Chondrocyte (in vitro differentiated cells): ENCODE data around the gene MKI67. TPM values are rescaled to one million over a fixed set of nuclear protein-coding genes. Genes with fewer than 3 reads are reported as not detected.

Source experiments
- DNase-seq: peaks from one replicate; pipeline ENCODE4 v3.0.0; 2021; ENCODE audit warnings: mixed read lengths, low spot score
- H3K27ac Mint-ChIP-seq: one replicate; pipeline ENCODE4 v1.8.0; 2021; ENCODE audit warnings: mild to moderate bottlenecking, moderate library complexity, mixed read lengths; ENCODE audit not compliant: unreplicated experiment
- H3K27me3 Mint-ChIP-seq: 2 replicates; pipeline ENCODE4 v1.8.0; 2021; ENCODE audit warnings: low read depth, mixed read lengths
- H3K36me3 Mint-ChIP-seq: 2 replicates; pipeline ENCODE4 v1.8.0; 2021; ENCODE audit warnings: low read depth, mixed read lengths
- H3K4me1 Mint-ChIP-seq: 2 replicates; pipeline ENCODE4 v1.8.0; 2021; ENCODE audit warnings: low read depth, mild to moderate bottlenecking, mixed read lengths
- H3K4me3 Mint-ChIP-seq: one replicate; pipeline ENCODE4 v1.8.0; 2021; ENCODE audit warnings: mild to moderate bottlenecking, moderate library complexity, mixed read lengths; ENCODE audit not compliant: unreplicated experiment
- H3K9me3 Mint-ChIP-seq: 2 replicates; pipeline ENCODE4 v1.8.0; 2021; ENCODE audit warnings: low read depth, mixed read lengths
- CTCF ChIP-seq: fragments of 200-600 bp; sonication (generic); IDR thresholded peaks from 2 replicates; pipeline ENCODE4 v1.5.0; 2021; ENCODE audit warnings: antibody characterized with exemption, mild to moderate bottlenecking, moderate library complexity
- total RNA-seq: library from RNA; stranded (reverse); gene quantifications from 3 replicates; pipeline ENCODE4 v1.2.1, GENCODE V29; 2021

The MKI67 gene
- total RNA-seq, 1 donor from 2014 or later: 17.1 TPM

- no peaks in the 10 kb centered on the region for H3K9me3 Mint-ChIP-seq
- no peak for DNase-seq
- no peaks in the 10 kb centered on the region for H3K36me3 Mint-ChIP-seq
- H3K4me1 Mint-ChIP-seq: peaks cover 8% of the 10 kb centered on the region
- H3K4me3 Mint-ChIP-seq: no peak overlapping the region
- H3K27me3 Mint-ChIP-seq: no peaks in the 10 kb centered on the region
- no peak overlapping the region for H3K27ac Mint-ChIP-seq
- TF ChIP-seq CTCF: no peak
Measured at GRCh38 chr10:128086003-128086863, 40.0 kb downstream of the MKI67 start.

GRCh38 chr10:128084991-128085390, 41.2 kb downstream of the MKI67 start:
- no peaks in the 10 kb centered on the region for H3K36me3 Mint-ChIP-seq
- H3K4me1 Mint-ChIP-seq: peaks cover 8% of the 10 kb centered on the region
- DNase-seq: no peak
- H3K27ac Mint-ChIP-seq: no peak overlapping the region
- TF ChIP-seq CTCF: no peak
- H3K27me3 Mint-ChIP-seq: no peaks in the 10 kb centered on the region
- no peak overlapping the region for H3K4me3 Mint-ChIP-seq
- no peaks in the 10 kb centered on the region for H3K9me3 Mint-ChIP-seq

GRCh38 chr10:128084364-128084763, 41.9 kb downstream of the MKI67 start:
- no peak for DNase-seq
- Mint-ChIP-seq H3K4me1 (peaks cover 8% of the 10 kb centered on the region), H3K27me3 (no peaks in the 10 kb centered on the region), H3K4me3 (no peak overlapping the region), H3K27ac (no peak overlapping the region), H3K9me3 (no peaks in the 10 kb centered on the region), H3K36me3 (no peaks in the 10 kb centered on the region)
- TF ChIP-seq CTCF: no peak

- H3K9me3 Mint-ChIP-seq: no peaks in the 10 kb centered on the region
- no peak for DNase-seq
- H3K4me1 Mint-ChIP-seq: peaks cover 8% of the 10 kb centered on the region
Measured at GRCh38 chr10:128083191-128083895, 42.9 kb downstream of the MKI67 start.

More at GRCh38 chr10:128083191-128083895, 42.9 kb downstream of the MKI67 start:
- no peak for TF ChIP-seq CTCF
- Mint-ChIP-seq H3K4me3 (no peak overlapping the region), H3K27ac (no peak overlapping the region), H3K27me3 (no peaks in the 10 kb centered on the region), H3K36me3 (no peaks in the 10 kb centered on the region)
